ENCODE results near the gene RAB31. TPM values are rescaled to one million over a fixed set of nuclear protein-coding genes. Genes with fewer than 3 reads are reported as not detected.
A peak's percentile ranks its signal among the peaks of the same experiment; 100 is the strongest.

RAB31 gene
- polyA plus RNA-seq, 1 donor: 27.1 TPM

DNA sequence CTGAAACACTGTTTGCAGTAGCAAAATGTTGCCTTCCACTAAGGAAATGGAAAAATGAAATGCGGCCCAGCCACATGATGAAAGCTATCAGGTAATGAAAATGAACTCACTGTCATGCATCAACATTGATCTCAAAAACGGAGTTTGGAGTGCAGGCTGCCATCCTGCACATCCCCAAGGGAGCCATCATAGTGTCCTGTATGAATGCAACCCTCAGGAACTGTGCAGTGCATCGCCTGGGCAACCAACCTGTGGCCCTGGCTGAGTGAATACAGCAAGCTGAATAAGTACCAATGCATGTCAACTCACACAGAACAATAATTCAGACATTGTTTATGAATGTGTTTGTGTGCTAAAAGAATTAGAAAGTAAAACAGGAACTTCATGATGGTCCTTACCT, 154.6 kb downstream of the RAB31 start:
- DNase-seq (ENCODE audit: low read depth): no peak

DNA sequence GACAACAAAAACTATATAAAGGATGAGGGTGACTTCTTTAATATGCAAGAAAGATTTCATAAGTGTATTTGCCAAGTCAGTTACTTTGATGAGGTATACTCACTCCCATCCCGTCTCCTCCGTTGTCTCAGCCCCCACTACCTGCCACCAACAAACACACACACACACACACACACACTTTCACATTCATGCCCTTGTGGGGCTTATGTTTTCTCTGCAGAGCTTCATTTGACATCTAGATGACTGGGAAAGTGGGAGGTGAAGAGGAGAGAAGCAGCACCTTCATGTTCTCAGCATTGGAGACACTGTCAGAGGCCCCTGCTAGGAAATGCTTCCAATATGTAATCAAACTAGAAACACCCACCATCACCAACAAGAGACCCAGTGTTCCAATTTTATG, 155.2 kb downstream of the RAB31 start:
- DNase-seq (ENCODE audit: low read depth): no peak

DNA sequence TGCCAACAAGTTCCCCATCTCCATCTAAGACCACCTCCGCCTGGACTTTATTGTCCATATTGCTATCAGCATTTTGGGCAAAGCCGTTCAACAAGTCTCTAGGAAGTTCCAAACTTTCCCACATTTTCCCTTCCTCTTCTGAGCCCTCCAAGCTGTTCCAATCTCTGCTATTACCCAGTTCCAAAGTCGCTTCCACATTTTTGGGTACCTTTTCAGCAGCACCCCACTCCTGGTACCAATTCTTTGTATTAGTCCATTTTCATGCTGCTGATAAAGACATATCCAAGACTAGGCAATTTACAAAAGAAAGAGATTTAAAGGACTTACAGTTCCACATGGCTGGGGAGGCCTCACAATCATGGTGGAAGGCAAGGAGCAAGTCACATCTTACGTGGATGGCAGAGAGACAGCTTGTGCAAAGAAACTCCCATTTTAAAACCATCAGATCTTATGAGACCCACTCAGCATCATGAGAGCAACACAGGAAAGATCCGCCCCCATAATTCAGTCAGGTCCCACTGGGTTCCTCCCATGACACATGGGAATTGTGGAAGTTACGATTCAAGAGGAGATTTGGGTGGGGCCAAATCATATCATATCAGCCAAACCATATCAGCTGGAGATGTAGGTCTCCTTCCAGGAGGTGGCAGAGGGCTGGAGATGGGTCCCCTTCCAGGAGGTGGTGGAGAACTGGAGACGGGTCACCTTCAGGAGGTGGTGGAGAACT, 157.8 kb downstream of the RAB31 start:
- DNase-seq (ENCODE audit: low read depth): no peak

DNA sequence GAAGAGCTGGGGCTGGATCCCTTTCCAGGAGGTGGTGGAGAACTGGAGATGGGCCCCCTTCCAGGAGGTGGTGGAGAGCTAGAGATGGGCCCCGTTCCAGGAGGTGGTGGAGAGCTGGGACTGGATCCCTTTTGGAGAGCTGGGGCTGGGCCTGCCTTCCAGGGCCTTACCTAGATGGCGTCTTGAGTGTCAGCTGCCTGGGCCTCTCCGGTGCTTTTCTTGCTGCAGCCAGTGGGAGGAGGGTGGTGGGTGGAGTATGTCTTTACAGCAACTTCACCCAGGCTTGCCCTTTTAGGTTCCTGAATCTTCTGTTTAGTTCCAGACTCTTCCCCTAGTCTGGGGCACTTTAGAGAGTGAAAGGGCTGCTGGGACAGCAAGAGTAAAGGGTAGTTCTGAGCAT, 158.5 kb downstream of the RAB31 start:
- no peak for DNase-seq (ENCODE audit: low read depth)

DNA sequence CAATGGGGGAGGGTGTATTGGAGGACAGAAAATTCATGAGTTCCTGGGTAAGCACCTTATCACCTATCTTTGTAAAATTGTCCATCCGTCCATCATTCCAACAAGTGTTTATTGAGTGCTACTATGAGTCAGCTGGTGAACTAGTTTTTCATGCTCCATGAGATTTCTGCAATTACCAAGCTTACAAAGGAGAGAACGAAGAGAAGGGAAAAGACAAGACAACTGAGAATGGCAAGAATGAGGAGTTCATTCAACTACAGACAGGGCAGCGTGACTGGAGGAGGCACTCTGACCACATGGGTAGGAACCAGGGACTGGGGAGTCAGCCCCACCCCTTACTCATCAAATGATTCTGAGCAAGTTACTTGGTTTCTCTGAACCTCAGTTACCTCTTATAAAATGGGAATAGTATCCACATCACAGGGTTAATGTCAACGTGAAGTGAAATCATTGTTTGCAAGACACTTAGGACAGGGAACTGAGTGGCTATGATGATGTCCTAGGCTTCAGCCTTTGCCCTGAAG, 159.0 kb downstream of the RAB31 start:
- DNase-seq (ENCODE audit: low read depth): no peak

DNA sequence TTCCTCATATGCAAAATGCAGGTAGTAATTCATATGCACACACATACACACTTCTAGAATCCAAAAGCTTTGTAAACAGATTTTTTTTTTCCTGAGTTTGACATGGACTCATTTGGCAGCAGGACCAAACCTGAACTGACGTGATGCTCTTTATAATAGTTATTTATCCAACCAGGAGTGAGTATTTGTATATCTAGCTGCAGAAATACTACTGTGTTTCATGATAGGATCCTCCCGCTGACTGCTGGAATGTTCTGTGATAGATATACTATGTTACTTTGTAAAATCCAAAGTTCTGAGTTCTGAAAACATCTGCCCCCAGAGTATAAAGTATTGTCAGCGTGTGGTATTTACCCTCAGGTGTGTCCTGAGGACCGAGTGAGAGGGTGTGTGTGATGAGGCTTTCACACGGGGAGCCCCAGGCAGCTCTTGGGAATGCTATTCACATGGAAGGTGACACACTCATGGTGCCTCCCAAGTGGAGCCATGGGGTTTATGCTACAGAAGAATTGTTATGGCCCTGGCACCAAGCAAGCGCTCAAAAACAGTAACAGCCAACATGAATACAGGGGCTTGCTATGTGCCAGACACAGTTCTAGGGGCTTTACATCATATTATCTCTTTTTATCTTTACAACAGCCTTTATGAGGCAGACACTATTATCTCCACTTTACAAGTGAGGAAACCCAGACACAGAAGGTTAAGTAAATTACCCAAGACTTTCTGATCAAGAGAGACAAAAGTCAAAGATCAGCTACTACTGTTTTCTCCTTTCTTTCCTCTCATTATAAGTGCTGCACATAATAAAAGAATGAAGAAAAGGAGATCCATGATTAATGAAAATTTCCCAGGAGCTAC, 161.0 kb downstream of the RAB31 start:
- DNase-seq (ENCODE audit: low read depth): no peak

DNA sequence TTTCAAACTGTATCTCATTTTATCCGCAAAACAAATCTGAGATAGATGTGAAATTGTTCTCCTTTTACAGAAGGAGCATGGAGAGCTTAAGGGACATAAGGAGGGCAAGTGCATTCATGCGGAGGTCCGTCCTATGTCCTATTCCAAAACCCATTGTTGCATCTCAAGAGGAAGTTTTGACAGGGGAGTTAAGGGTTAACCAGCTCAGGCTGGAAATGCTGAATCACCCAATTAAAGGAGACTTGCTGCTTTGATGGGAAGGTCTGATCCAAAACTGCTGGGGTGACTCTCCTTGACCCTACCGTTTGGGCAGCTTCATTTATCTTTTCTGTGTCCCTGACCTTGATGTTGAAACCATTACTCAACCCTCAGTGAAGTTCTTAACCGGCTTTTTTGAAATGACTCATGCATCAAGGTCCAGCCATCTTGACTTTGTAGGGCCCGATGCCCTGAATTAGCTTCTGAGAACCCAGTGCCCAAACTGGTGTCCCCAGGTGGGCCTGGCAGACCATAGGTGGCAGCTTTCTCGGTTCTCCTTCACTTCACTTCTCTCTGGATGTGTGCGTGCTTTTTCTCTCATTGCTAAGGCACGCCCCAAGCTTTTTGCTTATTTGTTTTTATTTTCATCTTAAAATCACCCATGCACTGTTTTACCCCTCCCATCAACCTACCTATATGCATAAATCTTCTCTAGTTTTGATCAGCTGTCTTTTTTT, 161.8 kb downstream of the RAB31 start:
- no peak for DNase-seq (ENCODE audit: low read depth)

DNA sequence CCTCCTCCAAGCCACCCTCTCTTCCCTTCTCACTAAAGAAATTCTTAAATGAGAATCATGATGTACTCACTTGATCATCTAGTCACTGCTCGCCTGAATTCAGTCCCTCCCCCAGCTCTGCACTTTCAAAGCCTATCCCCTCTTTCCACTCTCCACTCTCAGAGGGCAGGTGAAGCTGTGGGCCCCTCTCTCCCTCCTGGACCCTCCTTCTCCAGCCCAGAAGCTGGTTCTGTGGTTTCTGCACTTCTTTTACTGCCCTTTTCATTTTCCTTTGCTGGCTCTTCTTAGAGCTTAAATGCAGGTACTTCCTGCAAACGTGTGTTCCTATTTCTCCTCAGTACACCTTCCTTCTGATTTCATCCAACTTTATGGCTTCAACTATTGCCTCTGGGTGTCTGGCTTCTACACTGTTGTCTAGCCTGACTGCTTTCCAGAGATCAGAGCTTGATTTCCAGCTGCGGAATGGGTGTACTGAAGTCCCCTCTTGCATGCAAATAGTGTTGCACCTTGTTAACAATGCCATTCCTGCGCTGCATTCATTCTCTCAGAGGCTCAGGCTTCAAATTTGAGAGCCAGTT, 162.4 kb downstream of the RAB31 start:
- DNase-seq (ENCODE audit: low read depth): no peak

DNA sequence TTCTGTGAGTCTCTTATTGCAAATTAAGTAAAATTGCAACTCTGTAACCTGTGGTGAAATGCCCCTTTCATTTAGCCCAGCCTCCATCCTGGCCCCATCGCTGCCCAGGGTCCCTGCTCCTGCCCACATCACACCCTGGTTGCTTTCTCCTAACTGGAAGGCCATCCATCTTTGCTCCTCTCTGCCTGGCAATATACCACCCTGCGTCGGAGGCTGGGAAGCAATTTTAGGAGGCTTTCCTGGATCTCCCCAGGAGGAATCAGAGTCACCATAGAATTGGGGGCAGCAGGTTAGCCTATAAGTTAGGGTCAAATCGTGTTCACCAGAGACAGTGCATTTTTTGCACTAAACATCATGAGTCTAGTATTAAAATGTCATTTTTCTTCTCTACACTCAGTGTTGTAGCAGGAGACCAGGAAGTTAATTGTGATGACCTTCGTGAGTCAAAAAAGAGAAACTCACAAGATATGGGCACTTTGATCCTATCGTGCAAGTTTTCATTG, 163.2 kb downstream of the RAB31 start:
- no peak for DNase-seq (ENCODE audit: low read depth)

DNA sequence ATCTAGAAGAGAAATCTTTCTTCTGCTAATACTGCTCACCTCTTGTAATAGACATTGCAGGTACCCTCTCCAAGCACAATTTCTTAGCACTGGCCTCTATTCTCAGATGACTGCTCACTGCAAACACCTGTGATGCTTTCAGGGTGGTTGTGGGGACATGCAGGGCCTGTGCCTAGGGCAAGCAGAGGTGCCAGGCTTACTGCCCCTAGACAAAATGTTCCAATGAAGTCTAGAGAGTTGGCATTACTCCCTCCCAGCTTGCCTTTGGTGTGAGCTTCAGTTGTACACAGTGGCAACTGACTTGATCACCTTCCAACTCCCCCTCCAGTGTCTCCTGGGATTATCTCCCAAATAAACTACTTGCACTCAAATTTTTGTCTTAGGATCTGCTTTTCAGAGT, 164.7 kb downstream of the RAB31 start:
- no peak for DNase-seq (ENCODE audit: low read depth)

DNA sequence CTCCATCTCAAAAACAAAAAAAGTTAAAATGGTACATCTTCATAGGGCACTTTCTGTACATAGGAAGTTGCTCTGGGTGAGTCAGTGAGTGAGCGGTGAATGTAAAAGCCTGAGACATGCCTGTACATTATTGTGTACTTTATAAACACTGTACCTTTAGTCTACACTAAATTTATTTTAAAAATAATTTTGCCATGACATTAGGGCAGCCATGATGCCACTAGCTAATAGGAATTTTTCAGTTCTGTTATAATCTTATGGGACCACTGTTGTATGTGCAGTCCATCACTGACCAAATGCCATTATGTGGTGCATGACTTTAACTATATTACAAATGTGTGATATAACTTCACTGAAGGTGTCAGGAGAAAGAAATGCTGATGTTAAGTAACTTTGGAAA, 166.6 kb downstream of the RAB31 start:
- no peak for DNase-seq (ENCODE audit: low read depth)

DNA sequence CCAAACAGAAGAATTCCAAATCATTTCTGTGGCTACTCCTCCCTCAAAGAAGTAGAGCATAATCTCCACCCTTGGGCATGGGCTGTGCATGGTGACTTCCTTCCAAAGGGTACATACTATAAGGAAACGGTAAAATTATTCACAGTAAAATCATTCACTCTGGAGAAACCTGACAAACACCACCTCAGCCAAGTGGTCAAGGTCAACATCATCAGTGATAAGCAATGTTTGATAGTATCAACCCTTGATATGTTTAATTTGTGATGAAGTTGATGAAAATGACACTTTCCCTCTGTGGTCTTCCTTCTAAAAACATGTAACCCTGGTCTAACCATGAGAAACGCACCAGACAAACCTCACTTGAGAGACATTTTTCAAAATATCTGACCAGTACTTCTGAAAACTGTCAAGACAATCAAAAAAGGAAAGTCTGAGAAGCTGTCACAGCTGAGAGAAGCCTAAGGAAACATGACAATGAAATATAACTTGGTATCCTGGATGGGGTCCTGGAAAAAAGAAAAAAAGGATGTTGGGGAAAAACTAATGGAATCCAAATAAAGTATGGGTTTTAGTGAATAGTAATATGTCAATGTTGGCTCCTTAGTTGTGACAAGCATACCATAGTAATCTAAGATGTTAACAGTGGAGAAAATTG, 168.2 kb downstream of the RAB31 start:
- no peak for DNase-seq (ENCODE audit: low read depth)

DNA sequence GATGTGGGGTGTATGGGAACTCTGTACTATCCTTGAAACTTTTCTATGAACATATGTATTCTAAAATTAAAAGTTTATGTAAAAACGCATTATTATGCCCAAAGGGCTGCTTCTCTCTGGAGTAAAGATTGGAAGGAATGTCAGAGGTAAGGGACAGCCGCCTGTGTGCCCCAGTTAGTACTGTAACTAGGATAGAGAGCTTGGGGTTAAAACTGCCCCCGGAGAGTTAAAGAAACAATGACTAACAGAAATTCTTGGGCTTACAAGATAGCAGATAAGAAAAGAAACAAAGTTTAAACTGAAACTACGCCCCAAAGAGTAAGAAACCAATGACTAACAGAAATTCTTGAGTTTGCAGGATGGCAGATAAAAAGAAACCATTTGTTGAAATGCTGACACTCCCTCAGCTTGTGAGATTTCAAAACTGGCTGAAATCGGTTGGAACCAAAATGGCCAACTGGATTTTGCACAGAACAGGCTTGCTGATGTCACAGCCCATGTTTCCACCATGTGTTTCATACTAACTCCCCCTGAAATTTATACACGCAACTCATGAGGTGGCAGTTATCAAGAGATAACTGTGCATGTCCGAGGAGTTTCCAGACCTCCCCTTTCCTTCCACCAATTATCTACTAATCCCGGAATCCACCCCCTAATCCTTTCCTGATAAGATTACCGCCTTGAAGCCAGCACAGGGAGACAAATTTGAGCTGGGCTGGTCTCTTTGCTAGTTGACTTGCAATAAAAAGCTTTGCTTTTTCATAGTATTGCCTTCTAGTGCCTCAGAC, 169.0 kb downstream of the RAB31 start:
- peak; percentile 20 for DNase-seq (ENCODE audit: low read depth)

DNA sequence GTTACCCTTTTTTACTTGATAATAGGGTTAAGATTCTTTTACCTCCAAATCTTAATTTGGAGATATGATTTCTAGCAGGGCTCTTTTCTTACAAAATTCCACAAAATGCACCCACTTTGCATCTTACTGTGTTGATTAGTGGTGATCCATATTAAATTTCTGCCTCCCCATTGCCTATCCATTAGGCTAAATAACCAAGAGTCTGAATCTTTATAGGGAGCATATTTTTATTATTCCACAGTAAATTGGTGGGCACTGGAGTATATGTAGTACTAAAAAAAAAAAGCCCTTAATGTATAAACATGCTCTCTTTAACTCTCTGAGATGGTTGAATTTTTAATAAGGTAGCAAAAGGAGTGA, 169.5 kb downstream of the RAB31 start:
- DNase-seq (ENCODE audit: low read depth): no peak

DNA sequence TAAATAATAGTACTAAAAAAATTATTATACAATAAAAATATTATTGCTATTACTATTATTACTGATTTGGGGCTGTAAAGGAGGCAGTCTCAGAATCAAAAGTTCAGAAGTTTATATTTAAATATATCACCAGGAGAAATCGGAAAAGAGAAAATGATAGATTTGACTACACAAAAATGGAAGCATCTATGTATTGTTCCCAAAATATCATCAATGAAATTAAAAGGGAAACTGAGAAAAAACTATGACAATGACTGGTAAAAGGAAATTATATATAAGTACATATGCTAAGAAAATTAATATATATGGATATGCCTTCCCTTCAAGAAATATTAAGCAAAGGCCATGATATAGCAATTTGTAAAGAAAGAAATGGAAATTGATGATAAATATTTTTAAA, 170.0 kb downstream of the RAB31 start:
- no peak for DNase-seq (ENCODE audit: low read depth)

DNA sequence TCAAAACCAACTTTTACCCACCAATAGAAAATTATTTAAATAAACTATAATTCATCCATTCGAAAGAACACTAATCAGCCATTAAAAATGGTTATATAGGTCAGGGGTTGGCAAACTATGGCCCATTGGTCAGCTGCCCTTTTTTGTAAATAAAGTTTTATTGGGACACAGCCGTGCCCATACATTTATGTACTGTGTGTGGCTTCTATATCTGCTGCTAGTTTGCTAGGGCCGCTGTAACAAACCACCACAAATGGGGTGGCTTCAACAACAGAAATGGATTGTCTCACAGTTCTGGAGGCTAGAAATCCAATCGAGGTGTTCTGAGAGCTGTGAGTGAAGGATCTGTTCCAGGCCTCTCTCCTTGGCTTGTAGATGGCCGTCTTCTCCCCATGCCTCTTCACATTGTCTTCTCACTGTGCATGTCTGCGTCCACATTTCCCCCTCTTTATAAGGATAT, 170.7 kb downstream of the RAB31 start:
- DNase-seq (ENCODE audit: low read depth): no peak

DNA sequence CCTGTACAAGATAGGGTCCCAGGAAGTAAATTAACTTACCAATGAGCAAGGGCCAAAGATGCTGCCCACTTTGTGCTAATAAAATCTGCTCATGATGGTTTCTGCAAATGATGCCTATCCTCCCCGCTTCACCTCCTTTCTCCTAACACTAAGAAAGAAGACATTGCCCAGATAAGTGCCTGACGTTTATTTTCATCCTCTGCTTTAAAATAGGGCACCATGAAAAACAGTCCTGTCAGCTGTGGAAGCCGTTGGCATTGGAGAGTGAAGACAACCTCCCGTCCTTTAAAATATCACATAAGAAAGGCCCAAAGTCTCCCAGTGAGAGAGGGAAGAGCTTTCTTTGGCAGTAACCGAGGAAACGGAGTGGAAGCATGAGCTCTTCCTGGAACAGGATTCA, 176.0 kb downstream of the RAB31 start:
- DNase-seq (ENCODE audit: low read depth): no peak

DNA sequence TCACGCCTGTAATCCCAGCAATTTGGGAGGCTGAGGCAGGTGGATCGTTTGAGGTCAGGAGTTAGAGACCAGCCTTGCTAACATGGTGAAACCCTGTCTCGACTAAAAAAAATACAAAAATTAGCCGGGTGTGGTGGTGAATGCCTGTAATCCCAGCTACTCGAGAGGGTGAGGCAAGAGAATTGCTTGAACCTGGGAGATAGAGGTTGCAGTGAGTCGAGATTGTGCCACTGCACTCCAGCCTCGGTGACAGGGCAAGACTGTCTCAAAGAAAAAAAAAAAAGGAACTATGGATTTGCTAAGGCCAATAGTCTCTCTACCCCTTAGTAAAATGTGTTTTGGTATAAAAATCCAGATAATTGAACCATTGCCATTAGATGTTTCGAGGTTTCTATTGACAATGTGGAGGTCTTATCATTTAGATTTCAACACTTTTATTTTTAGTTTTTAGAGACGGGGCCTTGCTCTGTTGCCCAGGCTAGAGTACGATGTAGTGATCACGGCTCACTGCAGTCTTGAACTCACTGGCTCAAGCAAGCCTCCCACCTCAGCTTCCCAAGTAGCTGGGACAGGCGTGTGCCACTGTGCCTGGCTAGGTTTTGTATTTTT, 176.5 kb downstream of the RAB31 start:
- DNase-seq (ENCODE audit: low read depth): no peak

DNA sequence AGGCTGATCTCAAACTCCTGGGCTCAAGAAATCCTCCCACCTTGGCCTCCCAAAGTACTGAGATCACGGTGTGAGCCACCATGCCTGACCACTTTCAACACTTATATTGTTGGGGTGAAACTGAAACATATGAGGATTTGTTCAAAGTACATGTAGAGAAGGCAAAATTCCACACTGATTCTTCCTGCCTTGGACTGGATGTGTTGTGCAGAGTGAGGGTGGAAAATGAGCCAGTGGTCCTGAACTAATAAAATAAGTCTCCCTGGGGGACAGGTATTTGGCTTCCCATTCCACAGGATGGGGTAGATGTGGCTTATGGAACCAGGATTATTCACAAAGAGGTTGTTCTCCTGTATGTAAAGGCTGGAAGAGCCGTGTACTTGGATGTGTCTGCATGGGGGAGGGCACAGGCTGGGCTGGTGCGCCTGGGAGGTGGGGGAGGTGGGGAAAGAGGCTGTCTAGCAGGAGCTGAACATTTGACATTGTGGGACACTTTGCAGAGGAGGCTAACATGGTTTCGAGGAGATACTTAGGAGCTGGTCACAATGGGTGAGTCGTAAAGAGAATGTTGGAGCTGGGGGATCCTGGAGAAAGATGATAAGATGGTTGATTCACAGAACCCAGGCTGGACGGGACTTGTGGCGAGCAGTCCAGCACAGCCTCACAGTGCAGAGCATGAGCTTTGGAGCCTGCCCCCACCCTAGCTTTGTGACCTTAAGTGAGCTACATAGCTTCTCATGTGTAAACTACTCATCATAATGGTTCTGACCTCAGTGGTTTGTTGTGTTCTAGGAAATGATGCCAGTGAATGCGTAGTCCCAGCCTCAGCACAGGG, 177.3 kb downstream of the RAB31 start, which contains the start of gene TXNDC2:
Gene TXNDC2, plus strand, starts transcription at position 804 of the 835 bp plus-strand sequence. CDS start 708 bp downstream, outside the sequence.
- DNase-seq (ENCODE audit: low read depth): no peak

Data from forelimb muscle (tissue), 1 donor.